Globus pallidus (tissue), 1 donor: ENCODE data around the gene ATF4.
"Not testable (repeated sequence)": the region's sequence is repeated elsewhere in the genome, so short reads cannot be mapped to it uniquely, and the experiment has no call there.

Experiments
- DNase-seq: peaks from one replicate; pipeline ENCODE4 v3.0.0-alpha.2; 2015; ENCODE audit warnings: low spot score

ATF4 gene

DNA sequence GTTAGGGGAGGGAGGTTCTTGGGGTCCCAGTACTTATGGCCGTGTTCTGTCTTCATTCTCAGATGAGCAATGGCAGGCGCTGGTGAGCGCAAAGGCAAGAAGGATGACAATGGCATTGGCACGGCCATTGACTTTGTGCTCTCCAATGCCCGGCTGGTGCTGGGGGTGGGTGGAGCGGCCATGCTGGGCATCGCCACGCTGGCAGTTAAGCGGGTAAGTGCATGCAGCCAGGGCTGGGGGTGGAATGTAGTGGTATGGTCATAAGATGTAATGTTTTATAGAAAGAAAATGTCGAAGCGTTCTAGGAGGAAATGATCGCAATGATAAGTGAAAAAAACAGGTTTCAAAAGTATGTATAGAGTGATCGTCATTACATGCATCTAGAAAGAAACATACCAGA is 9.1 kb upstream of the ATF4 start:
- DNase-seq = no peak

DNA sequence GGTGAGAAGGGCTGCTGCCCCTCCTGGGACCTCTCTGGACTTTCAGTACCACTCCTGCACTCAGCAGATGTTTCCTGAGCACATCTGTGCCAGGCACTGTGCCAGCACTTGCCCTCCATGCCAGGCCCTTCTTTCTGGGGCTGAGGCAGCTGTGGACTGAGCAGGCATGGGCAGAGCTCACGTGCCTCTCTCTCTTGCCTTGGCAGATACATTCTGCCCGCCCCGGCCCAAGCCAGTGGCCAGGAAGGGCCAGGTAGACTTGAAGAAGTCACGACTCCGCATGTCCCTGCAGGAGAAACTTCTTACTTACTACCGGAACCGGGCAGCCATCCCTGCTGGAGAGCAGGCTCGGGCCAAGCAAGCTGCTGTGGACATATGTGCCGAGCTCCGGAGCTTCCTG is 8.3 kb upstream of the ATF4 start:
- no peak for DNase-seq

DNA sequence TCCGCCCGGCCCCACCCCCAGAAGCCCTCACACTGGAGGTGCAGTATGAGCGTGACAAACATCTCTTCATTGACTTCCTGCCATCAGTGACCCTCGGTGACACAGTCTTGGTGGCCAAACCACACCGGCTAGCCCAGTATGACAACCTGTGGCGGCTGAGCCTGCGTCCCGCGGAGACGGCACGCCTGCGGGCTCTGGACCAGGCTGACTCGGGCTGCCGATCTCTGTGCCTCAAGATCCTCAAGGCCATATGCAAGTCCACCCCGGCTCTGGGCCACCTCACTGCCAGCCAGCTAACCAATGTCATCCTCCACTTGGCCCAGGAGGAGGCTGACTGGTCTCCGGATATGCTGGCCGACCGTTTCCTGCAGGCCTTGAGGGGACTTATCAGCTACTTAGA is 6.6 kb upstream of the ATF4 start:
- no peak for DNase-seq

DNA sequence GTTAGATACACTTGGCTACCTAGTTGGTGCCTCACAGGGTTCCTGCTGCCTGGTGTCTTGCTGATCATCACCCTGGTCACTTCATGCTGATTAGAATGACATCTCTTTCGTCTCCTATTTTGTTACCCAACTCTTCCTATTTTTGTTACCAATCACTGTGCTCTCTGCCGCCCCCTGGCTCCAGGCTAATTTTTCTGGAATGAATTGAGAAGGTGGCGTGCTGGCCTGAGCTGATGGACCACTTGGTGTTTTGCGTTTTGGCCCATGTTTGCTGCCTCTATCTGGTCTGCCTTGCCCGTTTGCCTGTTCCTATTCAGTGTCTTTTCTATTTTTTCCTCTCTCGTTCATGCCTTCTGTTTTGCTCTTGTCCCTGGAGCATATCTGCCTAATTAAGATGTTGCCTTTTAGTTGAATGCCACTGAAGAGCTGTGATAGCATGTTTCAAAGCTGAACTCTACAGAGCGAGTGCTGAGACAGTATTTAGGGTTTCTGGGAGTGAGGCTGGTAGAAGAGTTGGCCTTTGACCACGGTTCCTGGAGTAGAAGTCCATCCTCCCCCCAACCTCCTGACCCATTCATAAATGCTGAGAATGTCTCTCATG is 5.9 kb upstream of the ATF4 start:
- no peak for DNase-seq

DNA sequence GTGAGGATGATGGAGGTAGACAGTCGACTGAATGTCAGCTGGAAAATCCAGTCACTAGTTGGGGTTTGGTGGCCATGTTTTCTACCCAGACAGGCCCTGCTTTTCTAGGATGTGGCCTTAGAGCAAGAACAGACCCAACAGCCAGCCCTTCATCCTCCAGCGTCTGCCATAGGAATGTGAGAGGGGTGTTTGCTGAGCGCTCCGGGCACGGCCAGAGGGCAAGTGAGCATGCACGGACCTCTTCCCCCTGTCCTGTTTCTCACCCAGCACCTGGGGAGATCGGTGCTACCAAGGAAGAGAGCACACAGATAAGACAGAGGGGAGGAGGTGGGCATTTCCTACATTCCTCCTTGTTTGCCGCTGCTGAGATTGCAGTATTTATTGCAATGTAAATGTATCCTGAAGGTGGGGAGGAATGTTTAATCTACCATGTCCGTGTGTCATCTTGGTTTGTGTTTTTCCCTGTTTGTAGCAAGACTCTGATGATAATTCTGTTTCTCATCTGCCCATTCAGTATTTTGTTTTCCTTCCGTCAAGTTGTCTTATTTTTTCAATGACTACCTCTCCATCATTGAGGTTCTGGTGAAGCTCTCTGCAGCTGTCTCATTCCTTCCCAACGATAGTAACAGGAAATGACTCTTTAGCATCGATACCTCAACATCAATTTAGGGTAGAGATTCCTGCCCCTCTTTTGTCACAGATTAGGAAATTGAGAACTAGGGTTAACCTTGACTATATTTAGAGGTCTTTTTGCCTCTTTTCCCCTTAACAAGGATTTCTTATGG is 4.9 kb upstream of the ATF4 start:
- no peak for DNase-seq

DNA sequence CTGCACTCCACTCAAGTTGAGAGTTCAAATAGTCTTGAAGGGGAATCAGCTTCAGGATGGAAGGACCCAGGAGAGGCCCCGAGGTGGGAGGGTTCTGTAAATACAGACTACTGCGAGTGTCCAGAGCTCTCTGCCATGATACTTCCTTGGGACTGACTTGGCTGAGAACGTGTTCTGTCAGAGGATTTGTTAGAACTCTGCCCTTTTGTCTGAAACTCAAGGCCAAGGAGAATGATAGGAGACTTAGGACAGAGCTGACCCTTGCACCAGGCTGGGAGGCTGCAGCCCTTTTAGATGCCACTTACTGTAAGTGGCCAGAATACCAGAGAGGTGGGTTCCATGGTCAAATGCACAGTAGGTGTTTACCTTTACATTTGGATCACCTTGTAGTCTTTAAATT is 2.9 kb upstream of the ATF4 start:
- no peak for DNase-seq

DNA sequence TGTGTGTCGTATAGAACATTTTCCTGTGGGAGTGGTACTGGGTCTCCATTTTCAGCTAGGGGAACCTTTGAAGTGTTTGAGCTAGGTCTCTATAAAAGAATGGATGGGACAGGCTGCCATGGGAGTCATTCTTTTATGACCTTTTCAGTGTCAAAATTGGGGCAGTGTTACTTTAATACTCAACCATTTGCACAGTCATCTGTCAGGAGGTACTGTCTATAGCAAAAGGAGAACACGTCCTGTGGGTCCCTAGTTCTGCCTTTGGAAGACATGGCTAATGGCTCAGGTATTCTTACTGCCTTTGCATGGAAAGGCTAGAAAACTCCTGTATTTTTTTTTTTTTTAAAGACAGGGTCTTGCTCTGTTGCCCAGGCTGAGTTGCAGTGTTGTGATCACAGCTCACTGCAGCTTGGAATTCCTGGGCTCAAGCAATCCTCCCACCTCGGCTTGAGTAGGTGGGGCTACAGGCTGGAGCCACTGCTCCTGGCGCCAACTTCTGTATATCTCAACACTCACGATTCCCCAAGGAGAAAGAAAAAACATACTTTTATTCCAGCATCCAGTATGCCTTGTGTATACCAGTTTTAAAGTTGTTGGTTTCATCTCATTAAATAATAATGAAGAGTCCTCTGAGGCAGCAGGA is 2.1 kb upstream of the ATF4 start:
- DNase-seq = no peak

DNA sequence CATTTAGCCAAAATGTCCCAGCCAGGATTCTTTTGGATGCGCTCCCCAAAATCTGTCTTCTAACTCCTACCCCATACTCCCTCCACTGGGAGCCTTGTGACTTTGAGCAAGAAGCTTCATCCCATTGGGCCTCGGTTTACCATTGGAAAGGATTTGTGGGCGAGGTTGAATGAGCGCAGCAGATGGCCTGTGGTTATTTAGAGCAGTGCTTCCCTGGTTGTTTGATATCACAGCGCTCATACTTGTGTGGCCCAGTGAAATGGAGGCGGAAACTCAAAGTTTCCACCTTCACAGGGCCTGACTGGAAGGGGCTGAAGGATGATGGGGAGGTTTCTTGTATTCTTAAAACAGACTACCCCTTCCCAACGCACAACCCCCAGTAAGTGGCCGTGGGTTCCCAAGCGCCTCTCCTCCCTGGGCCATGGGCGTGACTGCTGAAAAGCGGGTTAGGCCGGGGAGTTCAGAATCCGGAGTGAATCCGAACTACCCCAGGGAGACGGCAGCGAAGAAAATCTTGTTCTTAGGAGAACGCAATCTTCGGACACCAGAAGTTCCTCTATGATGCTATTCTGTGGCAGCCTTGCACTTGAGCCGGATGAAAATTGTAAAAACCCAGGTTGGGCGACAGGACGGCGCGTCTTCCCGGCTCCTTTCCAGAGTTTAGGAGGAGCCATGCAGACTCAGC is 1.2 kb upstream of the ATF4 start:
- no peak for DNase-seq

DNA sequence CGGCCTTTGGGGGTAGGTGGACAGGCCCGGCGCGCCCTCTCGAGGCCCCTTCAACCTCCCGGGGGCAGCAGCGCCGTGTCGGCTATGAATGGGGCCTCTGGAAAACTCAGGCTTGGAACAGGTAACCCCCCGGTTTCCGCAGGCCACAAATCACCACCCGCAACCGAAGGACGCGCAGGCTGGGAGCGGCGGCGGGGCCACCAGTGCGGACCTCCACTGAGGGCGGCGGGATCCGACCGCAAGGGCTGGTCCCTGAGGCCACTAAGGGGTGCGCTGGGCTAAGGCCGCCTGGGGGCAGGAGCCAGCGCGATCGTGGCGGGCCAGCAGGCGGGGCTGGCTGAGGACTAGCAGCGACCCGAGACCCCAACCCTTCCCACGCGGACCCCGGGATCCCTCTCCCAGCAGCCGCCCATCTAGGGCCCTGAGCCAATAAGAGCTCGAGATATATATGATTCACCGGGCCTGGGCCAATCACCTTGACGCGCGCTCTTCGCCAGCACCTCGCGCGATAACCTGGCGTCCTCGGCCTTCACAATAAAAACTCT is 609 bp upstream of the ATF4 start:
- DNase-seq = peak; percentile 89

DNA sequence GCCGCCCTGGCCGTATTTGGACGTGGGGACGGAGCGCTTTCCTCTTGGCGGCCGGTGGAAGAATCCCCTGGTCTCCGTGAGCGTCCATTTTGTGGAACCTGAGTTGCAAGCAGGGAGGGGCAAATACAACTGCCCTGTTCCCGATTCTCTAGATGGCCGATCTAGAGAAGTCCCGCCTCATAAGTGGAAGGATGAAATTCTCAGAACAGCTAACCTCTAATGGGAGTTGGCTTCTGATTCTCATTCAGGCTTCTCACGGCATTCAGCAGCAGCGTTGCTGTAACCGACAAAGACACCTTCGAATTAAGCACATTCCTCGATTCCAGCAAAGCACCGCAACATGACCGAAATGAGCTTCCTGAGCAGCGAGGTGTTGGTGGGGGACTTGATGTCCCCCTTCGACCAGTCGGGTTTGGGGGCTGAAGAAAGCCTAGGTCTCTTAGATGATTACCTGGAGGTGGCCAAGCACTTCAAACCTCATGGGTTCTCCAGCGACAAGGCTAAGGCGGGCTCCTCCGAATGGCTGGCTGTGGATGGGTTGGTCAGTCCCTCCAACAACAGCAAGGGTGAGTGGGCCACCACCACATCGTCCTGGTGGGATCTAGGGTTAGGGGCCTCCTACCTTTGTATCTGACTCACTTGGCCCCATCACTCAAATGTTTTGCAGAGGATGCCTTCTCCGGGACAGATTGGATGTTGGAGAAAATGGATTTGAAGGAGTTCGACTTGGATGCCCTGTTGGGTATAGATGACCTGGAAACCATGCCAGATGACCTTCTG is 934 bp downstream of the ATF4 start:
- not testable (repeated sequence) for DNase-seq

DNA sequence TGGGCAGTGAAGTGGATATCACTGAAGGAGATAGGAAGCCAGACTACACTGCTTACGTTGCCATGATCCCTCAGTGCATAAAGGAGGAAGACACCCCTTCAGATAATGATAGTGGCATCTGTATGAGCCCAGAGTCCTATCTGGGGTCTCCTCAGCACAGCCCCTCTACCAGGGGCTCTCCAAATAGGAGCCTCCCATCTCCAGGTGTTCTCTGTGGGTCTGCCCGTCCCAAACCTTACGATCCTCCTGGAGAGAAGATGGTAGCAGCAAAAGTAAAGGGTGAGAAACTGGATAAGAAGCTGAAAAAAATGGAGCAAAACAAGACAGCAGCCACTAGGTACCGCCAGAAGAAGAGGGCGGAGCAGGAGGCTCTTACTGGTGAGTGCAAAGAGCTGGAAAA is 1.7 kb downstream of the ATF4 start:
- not testable (repeated sequence) for DNase-seq

DNA sequence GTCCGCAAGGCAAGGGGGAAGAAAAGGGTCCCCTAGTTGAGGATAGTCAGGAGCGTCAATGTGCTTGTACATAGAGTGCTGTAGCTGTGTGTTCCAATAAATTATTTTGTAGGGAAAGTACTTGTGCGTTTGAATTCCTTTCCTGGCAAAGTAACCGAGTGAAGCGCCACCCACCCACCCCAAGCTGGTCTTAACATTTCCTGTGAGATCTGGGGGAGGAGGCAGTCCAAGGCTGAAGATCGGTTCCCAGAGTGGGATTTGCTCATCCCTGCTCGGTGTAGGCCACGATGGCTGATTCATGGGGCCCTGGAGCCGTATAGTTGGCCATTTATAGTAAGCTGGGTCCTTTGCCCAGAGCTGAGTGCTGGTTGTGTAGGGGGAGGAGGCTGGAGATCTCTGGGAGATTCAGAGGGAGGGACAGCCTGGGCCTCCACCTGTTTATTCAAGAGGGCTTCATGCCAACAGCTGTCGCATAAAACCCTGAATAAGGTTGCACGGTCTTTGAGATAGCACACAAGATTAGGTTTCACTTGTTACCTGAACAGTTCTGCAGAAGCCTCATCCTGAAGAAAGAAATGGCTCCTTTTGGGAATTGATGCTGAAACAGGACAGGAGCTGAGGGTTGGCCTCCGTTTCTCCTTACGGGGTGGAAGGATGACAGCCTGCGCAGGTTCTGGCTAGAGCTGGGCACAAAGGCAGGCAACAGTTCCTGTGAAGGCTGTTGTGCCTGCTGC is 2.4 kb downstream of the ATF4 start:
- DNase-seq = no peak

DNA sequence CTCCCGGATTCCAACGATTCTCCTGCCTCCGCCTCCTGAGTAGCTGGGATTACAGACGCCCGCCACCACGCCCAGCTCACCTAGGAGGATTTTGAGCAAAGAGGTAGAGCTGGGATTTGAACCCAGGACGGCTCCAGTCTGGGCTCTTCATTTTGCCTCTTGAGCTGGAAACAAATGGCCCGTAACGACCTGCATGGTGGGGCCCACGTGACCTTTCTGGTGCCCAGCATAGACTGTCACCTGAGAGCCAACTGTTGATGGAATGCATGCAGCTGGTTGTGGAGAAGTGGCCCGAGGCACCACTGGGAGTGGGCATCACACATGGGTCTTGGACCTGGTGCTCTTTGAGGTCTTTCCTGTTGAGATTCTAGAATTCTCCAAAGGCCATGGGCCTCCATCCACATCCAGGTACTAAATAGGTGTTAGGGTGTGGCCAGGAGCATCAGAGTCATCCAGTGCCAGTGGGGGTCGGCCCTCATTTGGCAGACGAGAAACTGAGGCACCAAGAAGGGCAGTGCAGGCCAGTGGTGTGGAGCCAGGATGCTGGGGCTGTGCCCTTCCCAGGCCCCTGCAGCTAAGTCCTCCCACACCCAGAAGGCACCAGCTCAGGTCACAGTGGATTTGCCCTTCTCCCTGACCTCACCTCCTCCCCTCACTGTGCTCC is 3.9 kb downstream of the ATF4 start:
- no peak for DNase-seq

DNA sequence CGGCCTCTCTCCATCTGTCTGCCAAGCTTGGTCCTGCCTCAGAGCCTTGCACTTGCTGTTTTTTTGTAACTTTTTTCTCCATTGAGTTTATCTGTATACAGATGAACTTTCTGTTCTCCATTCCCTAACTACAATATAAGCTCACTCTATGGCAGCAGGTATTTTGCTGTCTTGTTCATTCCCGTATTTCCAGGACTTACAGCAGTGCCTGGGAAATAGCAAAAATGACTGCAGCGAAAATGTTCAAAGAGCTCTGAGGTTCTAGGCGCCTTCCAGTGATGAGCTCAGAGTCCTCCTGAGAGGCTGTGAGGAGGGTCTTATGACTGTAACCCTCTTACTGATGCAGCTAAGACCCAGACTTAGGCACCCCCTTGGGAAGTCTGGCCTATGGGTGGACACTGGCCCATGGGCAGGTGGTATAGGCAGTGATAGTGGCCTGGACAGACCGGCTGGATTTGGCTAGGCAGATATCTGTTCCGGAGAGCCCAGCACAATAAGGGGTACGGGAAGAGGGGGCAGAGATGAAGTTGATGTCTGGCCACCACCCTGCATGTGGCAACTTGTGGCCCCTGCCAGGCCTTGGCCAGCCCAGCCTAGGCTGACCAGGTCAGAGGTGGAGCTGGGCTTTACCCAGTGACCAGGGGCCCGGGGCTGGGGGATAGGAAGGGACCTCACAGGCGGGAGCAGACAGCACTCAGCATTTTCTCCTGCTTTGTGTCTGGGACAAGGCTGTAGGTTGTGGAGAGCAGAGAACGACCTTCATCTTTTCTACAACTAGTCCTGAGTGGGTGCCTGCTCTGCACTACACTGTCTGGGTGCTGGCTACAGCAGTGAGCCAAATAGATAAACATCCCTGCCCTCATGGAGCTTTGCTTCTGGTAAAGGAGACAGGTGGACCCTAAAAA is 4.6 kb downstream of the ATF4 start:
- DNase-seq = no peak

DNA sequence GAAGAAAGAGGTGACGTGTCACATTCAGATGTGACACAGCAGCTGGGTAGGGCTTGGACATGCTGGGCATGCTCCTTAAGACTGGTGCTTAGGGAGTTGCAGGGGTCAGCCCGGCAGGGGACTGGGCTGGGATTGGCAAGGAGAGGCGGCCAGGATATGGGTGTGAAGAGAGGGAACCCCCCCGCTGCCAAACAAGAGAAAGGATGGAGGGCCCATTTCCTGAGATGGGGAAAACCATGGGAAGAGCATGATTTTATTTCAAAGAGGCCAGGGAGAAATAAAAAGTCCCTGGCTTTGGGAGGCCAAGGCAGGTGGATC is 5.3 kb downstream of the ATF4 start:
- no peak for DNase-seq

DNA sequence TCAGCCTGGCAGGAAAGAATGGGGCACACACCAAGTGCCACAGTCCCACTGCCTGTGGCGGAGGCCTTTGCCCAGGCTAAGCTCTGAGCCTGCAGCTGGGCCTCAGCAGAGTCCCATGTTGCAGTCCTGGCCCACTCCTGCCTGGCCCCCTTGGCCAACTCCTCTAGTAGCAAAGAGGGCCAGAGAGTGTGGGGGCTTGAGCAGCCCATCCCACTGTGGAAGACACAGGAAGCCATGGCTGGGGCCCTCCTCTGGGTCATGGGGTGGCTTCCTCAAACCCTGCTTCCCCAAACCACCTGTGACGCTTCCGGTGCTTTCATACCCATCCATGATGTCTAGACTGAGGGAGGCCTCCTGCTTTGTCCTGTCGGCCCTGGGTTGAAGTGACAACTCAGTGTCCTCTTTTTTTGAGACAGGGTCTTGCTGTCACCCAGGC is 6.4 kb downstream of the ATF4 start:
- no peak for DNase-seq

DNA sequence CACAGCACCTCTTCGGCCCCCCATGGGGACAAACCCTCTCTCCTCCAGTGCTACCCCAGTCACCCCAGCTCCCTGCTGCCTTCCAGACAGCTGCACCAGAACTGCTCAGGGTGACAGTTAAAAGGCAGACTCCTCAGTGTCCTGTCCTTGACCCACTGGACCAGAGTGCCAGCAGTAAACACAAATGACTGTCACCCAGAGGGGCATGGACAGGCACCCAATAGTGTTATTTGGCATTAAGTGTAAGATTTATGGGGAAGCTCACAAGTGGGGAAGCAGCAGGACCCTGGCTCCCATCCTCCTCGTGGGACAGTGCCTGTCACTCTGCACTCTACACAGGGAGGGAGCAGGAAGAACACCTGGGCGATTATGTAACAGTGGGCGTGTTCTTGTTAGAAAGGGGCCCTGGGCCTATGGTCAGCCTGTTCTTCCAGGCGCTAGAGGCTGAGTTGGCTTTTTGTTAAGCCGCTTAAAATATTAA is 7.2 kb downstream of the ATF4 start:
- DNase-seq = no peak

DNA sequence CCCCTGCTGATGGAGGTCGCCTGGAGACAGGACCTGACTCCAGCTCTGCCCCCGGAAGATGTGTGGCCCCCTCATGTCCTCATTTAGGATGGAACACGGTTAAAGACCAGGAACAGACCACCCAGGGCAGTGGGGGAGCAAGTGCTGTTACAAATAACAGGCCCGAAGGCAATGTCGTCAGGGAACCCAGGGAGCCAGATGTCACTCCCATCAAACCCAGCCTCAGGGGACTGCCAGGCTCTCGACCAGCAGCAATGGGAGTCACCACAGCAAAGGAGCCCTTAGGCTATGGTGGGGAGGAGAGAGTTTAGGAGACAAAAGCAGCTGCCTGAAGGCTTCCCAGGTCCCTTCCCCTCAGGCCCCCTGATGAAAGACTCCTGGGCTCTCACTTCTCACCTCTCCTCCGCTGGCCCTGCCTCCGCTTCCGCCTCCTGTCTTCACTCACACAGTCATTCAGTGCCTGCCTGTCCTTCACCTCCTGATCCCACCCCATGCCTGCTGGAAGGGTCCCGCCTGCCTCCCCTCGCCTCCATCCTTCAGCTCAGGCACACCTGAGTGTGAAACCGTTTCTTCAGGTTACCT is 7.8 kb downstream of the ATF4 start:
- DNase-seq = no peak
